Activated naive CD8-positive, alpha-beta T cell treated with anti-CD3 and anti-CD28 coated beads, Interleukin-2, amount 10 ng/mL, durations not matched to agents 7 days and 5 days (primary cell): ENCODE results near the gene UGCG. TPM values are rescaled to one million over a fixed set of nuclear protein-coding genes. Genes with fewer than 3 reads are reported as not detected.
"Not testable (repeated sequence)": the region's sequence is repeated elsewhere in the genome, so short reads cannot be mapped to it uniquely, and the experiment has no call there.

ENCODE experiments used
- ATAC-seq: fragments of 150-1000 bp; cut with Tn5 transposase; one replicate; pipeline ENCODE4 v1.10.0; 2021; ENCODE audit warnings: low read depth, moderate library complexity
- POLR2A ChIA-PET: fragments of 350-600 bp; sonication (Branson Sonifier 250); formaldehyde crosslinking; loops from one replicate; lab custom pipeline; 2021; ENCODE audit warnings: antibody characterized with exemption; lab: Charles Lee
- DNase-seq: peaks from one replicate; pipeline ENCODE4 v3.0.0; 2021
- H3K27ac Mint-ChIP-seq: one replicate; pipeline ENCODE4 v1.8.0; 2022; ENCODE audit warnings: mild to moderate bottlenecking, mixed read lengths
- H3K27me3 Mint-ChIP-seq: one replicate; pipeline ENCODE4 v1.8.0; 2022; ENCODE audit warnings: mild to moderate bottlenecking, moderate library complexity, mixed read lengths
- H3K36me3 Mint-ChIP-seq: one replicate; pipeline ENCODE4 v1.8.0; 2021; ENCODE audit warnings: mild to moderate bottlenecking, mixed read lengths
- H3K4me1 Mint-ChIP-seq: one replicate; pipeline ENCODE4 v1.8.0; 2021; ENCODE audit warnings: mixed read lengths
- H3K4me3 Mint-ChIP-seq: one replicate; pipeline ENCODE4 v1.8.0; 2022; ENCODE audit warnings: mild to moderate bottlenecking, moderate library complexity, mixed read lengths
- H3K9me3 Mint-ChIP-seq: one replicate; pipeline ENCODE4 v1.8.0; 2021; ENCODE audit warnings: mixed read lengths
- total RNA-seq, 2 experiments: library from RNA; stranded (reverse); gene quantifications; one replicate each; pipeline ENCODE4 v1.2.3, GENCODE V29; 2021

Gene UGCG
- total RNA-seq, 2 experiments from 2014 or later: 24.9 to 27.1 TPM

DNA sequence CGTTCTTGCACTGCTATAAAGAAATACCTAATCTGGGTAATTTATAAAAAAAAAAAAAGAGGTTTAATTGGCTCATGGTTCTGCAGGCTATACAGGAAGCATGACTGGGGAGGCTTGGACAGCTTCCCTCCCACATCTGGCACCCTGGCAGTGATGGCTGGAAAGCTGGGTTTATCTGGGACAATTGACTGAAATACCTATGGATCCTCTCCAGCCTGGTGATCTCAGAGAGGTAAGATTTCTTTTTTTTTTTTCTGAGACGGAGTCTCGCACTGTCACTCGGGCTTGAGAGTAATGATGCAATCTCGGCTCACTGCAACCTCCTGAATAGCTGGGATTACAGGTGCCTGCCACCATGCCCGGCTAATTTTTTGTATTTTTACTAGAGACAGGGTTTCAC is 22.7 kb upstream of the UGCG start:
- Mint-ChIP-seq H3K36me3 (peaks cover 3% of the 10 kb centered on the region), H3K27ac (no peak overlapping the region), H3K9me3 (peaks cover 2% of the 10 kb centered on the region), H3K4me1 (peaks cover 7% of the 10 kb centered on the region), H3K4me3 (no peak overlapping the region), H3K27me3 (peaks cover 9% of the 10 kb centered on the region)
- POLR2A ChIA-PET: interaction anchor here (0.6 kb wide), 1 partner anchor 218 kb away, joined by 4 read pairs; no protein-coding TSS in a partner anchor
- ATAC-seq (no peak), DNase-seq (no peak)

GRCh38 chr9:111874500-111874899 is 22.1 kb upstream of the UGCG start:
- POLR2A ChIA-PET: interaction anchor here (0.6 kb wide), 1 partner anchor 218 kb away, joined by 4 read pairs; no protein-coding TSS in a partner anchor
- no peak for DNase-seq
- no peak for ATAC-seq
- H3K4me3 Mint-ChIP-seq: no peak overlapping the region
- H3K36me3 Mint-ChIP-seq: peaks cover 3% of the 10 kb centered on the region
- no peak overlapping the region for H3K27ac Mint-ChIP-seq
- H3K9me3 Mint-ChIP-seq: peaks cover 2% of the 10 kb centered on the region
- peaks cover 7% of the 10 kb centered on the region for H3K4me1 Mint-ChIP-seq
- H3K27me3 Mint-ChIP-seq: peaks cover 9% of the 10 kb centered on the region

GRCh38 chr9:111875291-111875690 is 21.3 kb upstream of the UGCG start:
- H3K4me3 Mint-ChIP-seq, POLR2A ChIA-PET, H3K27ac Mint-ChIP-seq, H3K4me1 Mint-ChIP-seq, ATAC-seq, DNase-seq, H3K9me3 Mint-ChIP-seq, H3K27me3 Mint-ChIP-seq, H3K36me3 Mint-ChIP-seq: not testable (repeated sequence)

- H3K36me3 Mint-ChIP-seq, ATAC-seq, H3K4me3 Mint-ChIP-seq, H3K27me3 Mint-ChIP-seq, H3K4me1 Mint-ChIP-seq, H3K9me3 Mint-ChIP-seq, H3K27ac Mint-ChIP-seq, POLR2A ChIA-PET, DNase-seq: not testable (repeated sequence)
Measured at GRCh38 chr9:111875691-111876090, 20.9 kb upstream of the UGCG start.

DNA sequence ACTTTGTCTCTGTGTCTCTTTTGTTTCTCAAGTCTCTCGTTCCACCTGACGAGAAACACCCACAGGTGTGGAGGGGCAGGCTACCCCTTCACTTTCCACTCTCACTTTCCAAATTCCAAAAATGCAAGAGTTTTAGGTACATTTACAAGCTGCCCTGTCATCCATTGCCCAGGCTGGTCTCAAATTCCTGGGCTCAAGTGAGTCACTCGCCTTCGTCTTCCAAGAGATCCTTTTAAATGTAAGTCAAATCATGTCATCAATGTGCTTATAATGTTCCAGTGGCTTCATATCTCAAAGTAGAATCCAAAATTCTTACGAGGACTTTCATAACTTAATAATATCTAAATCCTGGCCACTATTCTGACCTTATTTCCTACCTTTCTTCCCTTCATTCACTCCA is 20.4 kb upstream of the UGCG start:
- POLR2A ChIA-PET: no interaction called here
- Mint-ChIP-seq H3K36me3 (peaks cover 3% of the 10 kb centered on the region), H3K4me3 (no peak overlapping the region), H3K27me3 (peaks cover 4% of the 10 kb centered on the region), H3K4me1 (peaks cover under 1% of the 10 kb centered on the region), H3K27ac (no peak overlapping the region), H3K9me3 (peaks cover 3% of the 10 kb centered on the region)
- DNase-seq: no peak
- no peak for ATAC-seq

GRCh38 chr9:111877420-111877819 is 19.2 kb upstream of the UGCG start:
- H3K27me3 Mint-ChIP-seq: peaks cover 5% of the 10 kb centered on the region
- no peaks in the 10 kb centered on the region for H3K4me1 Mint-ChIP-seq
- ATAC-seq: no peak
- no peak overlapping the region for H3K4me3 Mint-ChIP-seq
- POLR2A ChIA-PET: no interaction called here
- DNase-seq: no peak
- H3K36me3 Mint-ChIP-seq: peaks cover 3% of the 10 kb centered on the region
- H3K9me3 Mint-ChIP-seq: peaks cover 3% of the 10 kb centered on the region
- no peak overlapping the region for H3K27ac Mint-ChIP-seq

DNA sequence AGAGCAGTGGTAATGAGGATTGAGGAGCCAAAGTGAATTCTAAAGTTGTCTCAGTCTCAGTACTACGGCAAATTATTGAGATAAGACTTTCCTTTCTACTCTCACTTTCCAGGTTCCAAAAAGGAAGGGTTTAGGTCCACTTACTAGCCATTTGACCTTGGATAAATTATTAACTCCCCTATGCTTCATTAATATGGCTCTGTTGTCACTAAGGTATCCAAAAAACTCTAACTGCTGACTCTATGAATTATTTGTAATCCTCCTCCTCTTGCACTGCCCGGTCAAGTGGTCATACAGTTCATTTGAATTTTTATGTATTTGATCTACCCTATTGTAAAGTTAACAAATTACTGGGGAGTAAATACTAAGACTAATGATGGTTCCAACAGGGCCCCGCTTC is 17.7 kb upstream of the UGCG start:
- no peaks in the 10 kb centered on the region for H3K4me1 Mint-ChIP-seq
- no peak for DNase-seq
- no peak overlapping the region for H3K4me3 Mint-ChIP-seq
- POLR2A ChIA-PET: no interaction called here
- no peak overlapping the region for H3K27ac Mint-ChIP-seq
- peaks cover 3% of the 10 kb centered on the region for H3K36me3 Mint-ChIP-seq
- ATAC-seq: no peak
- H3K27me3 Mint-ChIP-seq: peaks cover 12% of the 10 kb centered on the region
- H3K9me3 Mint-ChIP-seq: peaks cover 5% of the 10 kb centered on the region

GRCh38 chr9:111886983-111887718 is 9.5 kb upstream of the UGCG start:
- peaks cover 5% of the 10 kb centered on the region for H3K4me1 Mint-ChIP-seq
- no peak for ATAC-seq
- H3K27me3 Mint-ChIP-seq: peaks cover 16% of the 10 kb centered on the region
- H3K27ac Mint-ChIP-seq: no peak overlapping the region
- H3K4me3 Mint-ChIP-seq: no peak overlapping the region
- DNase-seq: no peak
- POLR2A ChIA-PET: no interaction called here
- H3K9me3 Mint-ChIP-seq: peaks cover 1% of the 10 kb centered on the region
- H3K36me3 Mint-ChIP-seq: no peaks in the 10 kb centered on the region

DNA sequence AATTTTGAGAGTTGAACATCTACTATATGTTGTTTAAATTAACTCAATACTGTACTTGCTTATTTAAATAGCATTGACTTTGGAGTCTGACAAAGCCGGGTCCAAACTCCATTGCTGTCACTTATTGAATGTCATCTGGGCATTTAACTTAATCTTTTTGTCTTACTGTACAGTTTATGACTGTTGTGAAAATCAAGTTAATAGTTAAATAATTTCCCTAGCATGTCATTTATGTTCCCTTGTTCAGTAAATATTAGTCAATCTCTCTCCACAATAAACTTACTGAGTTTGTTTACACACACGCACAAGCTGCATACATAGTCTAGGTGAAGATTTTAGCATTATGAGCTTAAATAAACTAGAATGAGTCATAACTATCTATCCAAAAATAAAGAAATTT is 6.3 kb upstream of the UGCG start:
- H3K36me3 Mint-ChIP-seq: no peaks in the 10 kb centered on the region
- POLR2A ChIA-PET: no interaction called here
- no peak overlapping the region for H3K4me3 Mint-ChIP-seq
- no peak for DNase-seq
- no peak overlapping the region for H3K27ac Mint-ChIP-seq
- peaks cover 4% of the 10 kb centered on the region for H3K27me3 Mint-ChIP-seq
- no peaks in the 10 kb centered on the region for H3K9me3 Mint-ChIP-seq
- H3K4me1 Mint-ChIP-seq: peaks cover 8% of the 10 kb centered on the region
- ATAC-seq: no peak

GRCh38 chr9:111890867-111891266 is 5.7 kb upstream of the UGCG start:
- H3K9me3 Mint-ChIP-seq, DNase-seq, H3K27ac Mint-ChIP-seq, POLR2A ChIA-PET, H3K36me3 Mint-ChIP-seq, H3K4me3 Mint-ChIP-seq, H3K4me1 Mint-ChIP-seq, H3K27me3 Mint-ChIP-seq, ATAC-seq: not testable (repeated sequence)

DNA sequence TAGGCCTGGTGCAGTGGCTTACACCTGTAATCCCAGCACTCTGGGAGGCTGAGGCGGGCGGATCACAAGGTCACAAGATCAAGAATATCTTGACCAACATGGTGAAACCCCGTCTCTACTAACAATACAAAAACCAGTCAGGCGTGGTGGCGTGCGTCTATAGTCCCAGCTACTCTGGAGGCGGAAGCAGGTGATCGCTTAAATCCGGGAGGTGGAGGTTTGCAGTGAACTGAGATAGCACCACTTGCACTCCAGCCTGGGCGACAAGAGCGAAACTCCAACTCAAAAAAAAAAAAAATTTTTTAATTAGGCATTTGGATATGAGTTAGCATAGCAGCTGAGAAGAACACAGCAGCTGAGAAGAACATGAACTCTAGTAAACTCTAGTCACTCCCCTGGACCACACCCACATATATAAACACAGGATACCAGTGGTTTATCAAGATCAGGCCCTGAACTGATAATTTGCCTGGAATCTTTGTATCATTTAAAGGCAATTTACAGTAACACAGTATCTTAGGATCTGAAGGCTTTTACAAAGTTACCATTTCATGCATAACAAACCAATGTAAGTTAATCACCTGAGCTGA is 4.6 kb upstream of the UGCG start:
- H3K36me3 Mint-ChIP-seq: no peaks in the 10 kb centered on the region
- POLR2A ChIA-PET: no interaction called here
- H3K27me3 Mint-ChIP-seq: no peaks in the 10 kb centered on the region
- ATAC-seq: no peak
- H3K9me3 Mint-ChIP-seq: no peaks in the 10 kb centered on the region
- H3K27ac Mint-ChIP-seq: no peak overlapping the region
- no peak for DNase-seq
- no peak overlapping the region for H3K4me3 Mint-ChIP-seq
- peaks cover 8% of the 10 kb centered on the region for H3K4me1 Mint-ChIP-seq

DNA sequence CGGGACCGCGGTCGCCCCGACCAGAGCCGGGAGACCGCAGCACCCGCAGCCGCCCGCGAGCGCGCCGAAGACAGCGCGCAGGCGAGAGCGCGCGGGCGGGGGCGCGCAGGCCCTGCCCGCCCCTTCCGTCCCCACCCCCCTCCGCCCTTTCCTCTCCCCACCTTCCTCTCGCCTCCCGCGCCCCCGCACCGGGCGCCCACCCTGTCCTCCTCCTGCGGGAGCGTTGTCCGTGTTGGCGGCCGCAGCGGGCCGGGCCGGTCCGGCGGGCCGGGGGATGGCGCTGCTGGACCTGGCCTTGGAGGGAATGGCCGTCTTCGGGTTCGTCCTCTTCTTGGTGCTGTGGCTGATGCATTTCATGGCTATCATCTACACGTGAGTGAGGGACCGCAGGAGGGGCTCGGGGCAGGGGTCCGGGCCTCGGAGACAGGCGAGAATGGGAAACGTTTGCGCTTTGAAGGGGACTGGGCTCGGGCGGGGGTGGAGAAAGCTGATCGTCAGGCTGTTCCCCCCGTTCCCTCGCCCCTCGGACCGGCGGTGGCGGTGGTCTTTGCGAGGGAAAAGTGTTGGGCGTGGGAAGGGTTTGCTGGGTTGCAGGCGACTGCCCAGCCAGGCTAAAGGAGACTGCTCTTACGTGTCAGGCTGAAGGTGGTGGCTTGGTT is 457 bp downstream of the UGCG start:
- Mint-ChIP-seq H3K36me3 (no peaks in the 10 kb centered on the region), H3K27me3 (no peaks in the 10 kb centered on the region), H3K4me3 (no peak overlapping the region), H3K4me1 (peaks cover 11% of the 10 kb centered on the region), H3K9me3 (no peaks in the 10 kb centered on the region), H3K27ac (no peak overlapping the region)
- peak; percentile 44 for ATAC-seq
- POLR2A ChIA-PET: interaction anchor here (0.6 to 3.6 kb wide), 31 partner anchors 11 to 483 kb away, joined by 3 to 29 read pairs (median 5); partner anchors contain the start of genes DNAJC25, HSDL2 and PTBP3
- DNase-seq: no peak

- Mint-ChIP-seq H3K4me1 (peaks cover 8% of the 10 kb centered on the region), H3K27ac (no peak overlapping the region), H3K27me3 (no peaks in the 10 kb centered on the region), H3K36me3 (no peaks in the 10 kb centered on the region), H3K9me3 (no peaks in the 10 kb centered on the region), H3K4me3 (no peak overlapping the region)
- no peak for DNase-seq
- POLR2A ChIA-PET: interaction anchor here (0.6 to 3.6 kb wide), 12 partner anchors 11 to 482 kb away, joined by 3 to 29 read pairs (median 6); no protein-coding TSS in a partner anchor
- ATAC-seq: peak; percentile 2
Measured at GRCh38 chr9:111897601-111898137, 1.1 kb downstream of the UGCG start.
